GDM1 (cell line): ENCODE measurements around the gene TRPV2.

Experiments
- DNase-seq: peaks from one replicate; lab custom pipeline; 2025; lab: John Stamatoyannopoulos, UW

Gene TRPV2

DNA sequence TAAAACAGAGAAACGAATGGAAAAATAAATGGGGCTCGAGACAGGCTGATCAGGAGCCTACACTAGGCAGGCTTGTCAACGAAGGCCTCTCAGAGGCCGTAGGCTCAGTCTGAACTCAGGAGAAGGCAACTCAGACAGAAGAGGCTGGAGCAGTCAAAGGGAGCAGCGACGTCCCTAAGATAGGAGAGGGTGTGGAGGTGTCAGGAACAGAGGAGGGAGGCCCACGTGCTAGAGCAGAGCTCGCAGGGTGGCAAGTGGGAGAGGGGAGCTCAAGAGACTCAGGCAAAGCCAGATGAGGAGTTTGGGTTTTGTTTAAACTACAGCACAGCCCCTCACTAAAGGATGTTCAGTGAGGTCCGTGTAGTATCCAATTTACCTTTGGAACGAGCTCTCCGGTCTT lies 43.9 kb downstream of the TRPV2 start:
- DNase-seq, result no peak

DNA sequence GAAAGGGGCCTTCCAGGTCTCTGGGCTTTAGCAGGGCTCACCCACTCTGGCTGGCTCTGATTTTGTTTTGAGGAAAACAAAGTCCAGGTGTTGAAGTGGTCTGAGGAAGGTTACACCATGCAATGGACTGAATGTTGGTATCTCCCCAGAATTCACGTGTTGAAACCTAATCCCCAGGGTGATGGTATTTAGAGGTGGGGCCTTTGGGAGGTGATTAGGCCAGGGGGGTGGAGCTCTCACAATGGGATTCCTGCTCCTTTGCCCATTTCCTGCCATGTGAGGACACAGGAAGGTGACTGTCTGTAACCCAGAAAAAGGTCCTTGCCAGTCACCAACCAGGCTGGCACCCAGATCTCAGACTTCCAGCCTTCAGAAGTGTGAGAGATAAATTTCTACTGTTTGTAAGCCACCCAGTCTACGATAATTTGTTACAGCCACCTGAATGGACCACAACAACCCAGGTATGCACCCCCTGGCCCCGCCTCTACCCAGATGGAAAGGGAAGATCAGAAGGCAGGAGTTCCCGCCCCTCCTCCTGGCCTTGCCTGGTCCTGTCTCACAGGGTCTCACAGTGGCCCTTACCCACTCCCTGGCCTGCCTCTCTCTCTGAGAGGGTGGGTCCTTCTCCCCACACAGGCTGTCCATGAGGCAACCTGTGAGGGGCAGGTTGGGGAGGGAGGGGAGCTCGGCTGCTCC lies 44.6 kb downstream of the TRPV2 start:
- DNase-seq, result no peak

DNA sequence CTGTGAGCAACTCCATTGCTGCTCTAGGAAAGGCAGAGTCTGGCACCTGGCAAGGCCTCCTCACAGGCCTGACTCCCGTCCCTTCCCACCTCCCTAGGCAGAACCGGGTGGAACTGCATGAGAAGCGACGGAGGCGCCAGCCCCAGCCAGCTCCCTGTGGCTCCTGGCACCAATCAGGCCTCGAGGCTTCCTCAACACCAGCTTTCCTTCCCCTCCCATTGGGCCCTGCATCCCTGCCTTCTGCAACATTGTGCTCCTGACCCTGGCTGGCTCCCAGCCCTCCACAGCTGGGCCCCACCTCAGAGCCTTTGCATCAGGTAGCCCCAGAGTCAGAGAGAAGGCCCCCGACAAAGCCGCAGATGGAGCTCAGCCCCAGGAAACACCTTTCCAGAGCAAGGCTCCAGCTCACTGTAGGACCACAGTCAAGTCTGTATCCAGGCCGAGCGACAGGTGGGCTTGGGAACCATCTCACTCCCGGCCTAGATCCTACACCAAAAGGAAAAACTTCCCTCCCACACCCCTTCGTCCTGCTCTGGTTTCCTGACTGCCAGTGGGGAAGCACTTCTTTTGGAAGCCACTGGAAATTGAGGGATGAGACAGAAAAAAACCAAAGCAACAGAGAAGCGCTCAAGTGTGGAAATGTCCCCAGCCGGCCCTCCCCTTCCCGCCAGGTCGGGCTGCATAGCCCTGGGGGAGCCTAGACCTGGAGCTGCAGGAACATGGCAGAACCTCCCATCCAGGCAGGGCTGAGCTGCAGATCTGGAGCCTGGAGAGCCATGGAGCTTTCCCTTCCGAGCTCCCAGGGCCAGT lies 45.6 kb downstream of the TRPV2 start:
- no peak for DNase-seq

DNA sequence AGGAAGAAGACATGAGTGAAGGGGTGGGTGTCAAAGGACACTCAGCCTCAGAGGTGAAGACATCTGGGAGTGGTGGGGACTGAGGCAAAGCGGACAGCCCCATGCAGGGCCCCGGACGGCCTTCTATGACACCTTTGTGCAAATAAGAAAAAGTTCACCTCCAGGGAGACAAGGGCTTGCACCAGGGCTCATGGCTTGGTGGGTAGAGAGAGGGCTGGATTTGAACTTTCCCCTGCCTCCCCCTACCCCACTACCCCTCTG lies 46.2 kb downstream of the TRPV2 start:
- DNase-seq, result no peak

DNA sequence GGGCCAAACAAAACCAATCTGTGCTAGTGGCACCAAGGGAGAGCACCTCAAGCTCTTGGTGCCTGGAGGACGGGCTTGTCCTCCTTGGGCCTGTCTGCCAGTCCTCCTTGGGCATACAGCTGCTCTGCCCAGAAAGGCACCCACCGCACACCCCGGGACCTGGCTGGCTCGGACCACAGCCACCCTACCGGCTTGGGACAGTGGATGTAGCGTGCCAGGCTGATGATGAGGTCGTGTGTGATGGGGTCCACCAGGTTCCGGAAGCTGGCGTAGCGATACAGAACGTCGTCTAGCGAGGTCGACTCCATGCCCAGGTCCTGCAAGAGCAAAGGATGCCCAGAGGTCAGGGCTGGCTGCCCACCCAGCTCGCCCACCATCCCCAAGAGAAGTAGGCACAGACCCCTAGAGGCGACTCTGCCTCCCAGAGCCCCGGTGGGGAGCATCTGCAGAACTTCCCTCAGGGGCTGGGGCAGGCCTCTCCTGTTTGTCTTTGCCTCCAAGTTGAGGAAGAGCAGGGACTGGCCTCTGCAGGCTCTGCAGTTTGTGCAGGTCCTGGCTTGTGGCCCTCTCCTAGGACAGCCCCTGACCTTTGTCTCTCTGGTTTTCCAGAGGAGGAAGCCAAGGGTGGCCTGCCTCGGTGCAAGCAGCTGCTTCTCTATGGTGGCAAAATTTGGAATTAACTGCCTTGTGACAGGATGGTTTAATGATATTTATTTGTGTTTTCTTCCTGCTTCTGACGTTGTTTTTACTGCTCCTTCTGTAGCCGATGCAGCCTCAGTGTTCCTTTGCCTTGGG lies 46.9 kb downstream of the TRPV2 start:
- DNase-seq, result no peak

DNA sequence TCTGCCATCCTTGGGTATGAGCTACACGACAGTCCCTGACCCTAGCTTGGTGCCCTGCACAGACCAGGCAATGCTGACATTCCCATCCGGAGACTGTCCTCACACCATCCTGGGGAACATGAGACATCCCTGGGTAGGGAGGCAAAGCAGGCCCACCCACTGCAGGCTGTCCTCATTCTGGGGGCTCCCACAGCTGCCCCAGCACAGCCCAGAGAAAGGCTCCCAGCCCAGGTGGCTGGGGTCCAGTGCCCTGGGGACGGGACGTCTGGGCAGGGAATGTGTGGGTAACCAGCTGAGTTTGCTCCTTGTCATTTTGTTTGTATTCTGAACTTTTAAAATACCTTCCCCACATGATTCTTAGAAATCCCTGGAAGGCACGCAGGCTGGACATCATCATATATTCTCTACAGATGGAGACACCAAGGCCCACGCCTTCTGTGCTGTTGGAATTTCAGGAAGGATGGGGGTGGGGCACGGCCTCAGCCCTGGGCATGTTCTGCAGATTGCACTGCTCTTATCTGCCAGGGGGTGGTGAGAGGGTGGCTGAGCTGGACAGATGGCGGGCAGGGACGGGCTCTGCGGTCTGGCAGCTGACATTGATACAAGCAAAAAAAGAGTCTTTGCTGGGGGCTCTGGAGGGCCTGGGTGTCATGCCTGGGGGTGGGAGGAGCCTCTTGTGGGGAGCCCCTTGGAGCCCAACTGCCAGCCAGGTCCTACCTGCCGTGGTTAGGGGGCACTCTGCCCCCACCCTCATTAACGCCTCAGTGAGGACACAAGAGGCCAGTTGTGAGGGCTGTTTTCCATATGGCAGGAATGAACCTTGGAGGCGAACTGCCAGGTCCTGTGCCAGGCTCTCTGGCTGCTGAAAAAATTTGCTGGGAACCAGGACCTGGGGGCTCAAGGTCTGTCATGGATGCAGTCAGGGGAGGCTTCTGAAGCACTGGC lies 48.3 kb downstream of the TRPV2 start:
- no peak for DNase-seq

DNA sequence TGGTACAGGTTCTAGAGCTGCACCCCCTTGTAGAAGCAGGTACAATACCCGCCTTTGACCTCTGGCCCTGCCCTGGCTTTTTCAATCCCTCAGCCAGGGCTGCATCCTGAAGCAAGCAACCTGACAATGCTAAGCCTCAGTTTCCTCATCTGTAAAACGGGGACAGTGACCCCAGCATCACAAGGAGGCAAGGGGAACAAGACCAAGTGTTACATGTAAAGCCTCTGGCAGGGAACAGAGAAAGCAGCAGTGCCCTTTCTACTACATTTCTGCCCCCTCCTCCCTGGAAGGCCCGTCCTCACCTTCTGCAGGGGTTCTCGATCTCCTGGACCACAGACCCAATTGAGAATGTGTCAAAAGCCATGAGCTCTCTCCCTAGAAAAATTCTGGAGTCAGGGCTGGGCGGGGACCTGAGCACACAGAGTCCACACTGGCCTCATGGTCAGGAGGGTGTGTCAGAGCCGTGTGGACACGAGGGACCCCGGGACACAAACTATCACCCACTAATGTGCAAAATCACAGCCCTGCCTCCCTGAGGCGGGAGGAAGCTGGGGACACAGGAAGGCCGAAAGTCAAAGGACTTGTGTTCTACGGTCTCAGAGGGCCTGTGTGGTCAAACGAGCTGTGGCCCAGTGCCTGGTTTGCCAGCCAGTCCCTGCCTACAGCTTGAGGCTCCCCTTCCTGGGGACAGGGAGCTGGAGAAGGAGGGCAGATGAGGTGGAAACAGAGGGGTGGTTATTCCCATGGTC lies 49.1 kb downstream of the TRPV2 start:
- DNase-seq, result no peak

DNA sequence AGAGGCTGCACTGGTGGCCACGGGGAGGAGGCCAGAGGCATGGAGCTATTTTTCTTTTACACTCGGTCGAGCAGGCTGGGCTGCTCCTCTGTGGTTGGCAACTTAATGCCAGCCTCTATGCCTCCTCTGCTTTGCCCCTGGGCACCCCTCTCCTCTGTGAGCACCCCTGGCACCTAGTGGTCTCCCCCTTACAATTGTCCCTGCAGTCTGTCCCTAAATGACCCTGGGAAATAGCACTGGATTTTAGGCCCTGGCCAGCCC lies 49.6 kb downstream of the TRPV2 start:
- DNase-seq, result no peak

DNA sequence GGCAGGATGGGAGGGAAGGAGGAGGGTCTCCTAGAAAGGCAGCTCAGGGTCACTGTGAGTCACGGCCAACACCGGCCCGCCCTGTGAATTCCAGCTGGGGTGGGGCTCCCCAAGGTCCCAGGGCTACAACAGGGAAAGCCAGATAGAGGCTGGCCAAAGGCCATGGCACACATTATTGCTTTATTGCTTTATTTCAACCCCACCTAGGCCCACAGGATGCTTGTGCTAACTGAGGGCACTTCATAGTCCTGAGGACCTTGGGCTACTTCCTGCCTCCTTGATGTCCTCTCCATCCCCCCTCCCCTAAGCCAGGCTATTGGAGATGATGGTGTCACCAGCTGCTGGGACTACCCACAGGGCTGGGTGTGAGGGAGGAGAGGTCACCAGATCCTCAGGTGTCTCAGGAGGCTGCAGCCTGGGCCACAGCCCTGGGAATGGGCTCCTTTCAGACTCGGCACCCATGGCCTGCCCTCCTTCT lies 50.5 kb downstream of the TRPV2 start:
- no peak for DNase-seq

DNA sequence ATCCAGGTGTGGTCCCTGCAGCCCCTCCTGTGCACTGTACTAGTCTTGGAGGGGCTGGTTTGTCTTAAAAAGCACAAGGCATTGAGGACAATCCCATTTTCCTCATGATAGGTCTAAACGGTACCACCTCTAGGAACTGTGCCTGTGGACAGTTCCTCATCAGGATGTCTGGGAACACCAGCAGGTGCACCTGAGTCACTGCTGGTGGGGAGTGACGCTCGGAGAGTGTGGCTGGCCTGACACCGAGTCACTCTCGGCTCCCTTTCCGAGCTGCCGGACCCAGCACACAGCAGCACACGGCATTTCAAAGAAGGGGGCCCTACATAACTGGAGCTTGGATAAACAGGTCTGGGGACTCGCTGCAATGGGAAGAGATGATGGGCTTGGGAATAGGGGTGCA lies 51.0 kb downstream of the TRPV2 start:
- DNase-seq, result no peak

DNA sequence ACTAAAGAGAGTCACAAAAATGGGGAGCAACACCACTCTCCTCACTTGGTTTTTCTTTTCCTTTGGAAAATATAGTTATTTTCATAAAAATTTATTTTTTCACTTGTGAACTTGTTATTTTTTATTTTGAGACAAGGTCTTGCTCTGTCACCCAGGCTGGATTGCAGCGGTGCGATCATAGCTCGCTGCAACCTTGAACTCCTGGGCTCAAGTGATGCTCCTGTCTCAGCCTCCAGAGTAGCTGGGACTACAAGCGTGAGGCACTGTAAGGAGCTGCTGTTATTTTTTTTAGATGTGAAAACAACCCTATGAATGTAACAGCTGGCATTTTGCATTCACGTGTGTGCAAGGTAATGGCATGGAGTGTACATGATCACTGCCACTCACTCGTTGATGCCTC lies 51.7 kb downstream of the TRPV2 start:
- no peak for DNase-seq

DNA sequence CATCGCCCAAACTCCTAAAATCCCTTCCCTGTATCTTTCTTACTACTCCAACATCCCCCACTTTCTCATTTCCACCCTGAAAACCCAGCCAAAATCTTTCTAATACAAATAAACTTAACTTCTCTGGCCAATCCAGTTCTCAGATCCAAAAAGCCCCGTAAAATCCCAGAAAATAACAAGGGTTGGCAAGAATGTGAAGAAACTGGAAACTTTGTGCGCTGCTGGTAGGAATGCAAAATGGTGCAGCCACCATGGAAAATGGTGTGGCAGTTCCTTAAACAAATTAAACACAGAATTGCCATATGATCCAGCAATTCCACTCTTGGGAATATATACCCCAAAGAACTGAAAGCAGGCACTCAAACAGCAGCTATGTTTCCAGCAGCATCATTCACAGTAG lies 52.5 kb downstream of the TRPV2 start:
- DNase-seq, result no peak

DNA sequence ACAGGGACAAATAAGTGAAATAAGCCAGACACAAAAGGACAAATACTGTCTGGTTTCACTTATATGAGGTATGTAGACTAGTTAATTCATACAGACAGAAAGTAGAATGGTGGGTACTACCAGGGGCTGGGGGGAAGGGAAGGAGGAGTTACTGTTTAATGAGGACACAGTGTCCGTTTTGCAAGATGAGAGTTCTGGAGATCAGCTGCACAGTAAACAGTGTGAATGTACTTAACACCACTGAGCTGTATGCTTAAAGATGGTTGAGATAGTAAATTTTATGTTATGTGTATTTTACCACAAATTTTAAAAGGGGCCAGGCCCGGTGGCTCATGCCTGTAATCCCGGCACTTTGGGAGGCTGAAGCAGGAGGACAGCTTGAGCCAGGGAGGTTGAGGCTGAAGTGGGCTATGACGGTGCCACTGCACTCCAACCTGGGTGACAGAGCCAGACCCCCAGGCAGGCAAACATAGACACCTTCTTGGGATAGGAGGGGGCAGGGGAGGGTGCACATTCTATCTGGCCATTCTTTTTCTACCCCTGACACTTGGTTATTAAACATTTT lies 53.1 kb downstream of the TRPV2 start:
- no peak for DNase-seq

DNA sequence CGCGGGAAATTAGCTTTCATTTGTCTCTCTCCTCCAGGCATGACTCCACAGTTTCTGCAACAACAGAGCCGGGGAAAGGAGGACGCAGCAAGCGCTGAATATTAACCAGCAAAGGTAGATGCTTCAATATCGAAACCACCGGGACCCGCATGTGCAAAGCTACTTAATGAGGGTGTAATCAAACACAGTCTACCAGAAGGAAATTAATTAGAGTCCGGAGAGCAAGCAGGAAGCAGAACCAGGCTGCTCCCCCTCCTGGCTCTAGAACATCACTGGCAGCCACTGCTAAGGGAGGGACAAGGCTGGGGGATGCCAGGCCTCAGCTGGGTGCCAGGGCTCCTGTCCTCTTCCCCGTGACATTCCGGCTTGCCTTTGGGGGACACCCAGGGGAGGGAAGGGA lies 54.9 kb downstream of the TRPV2 start:
- no peak for DNase-seq

DNA sequence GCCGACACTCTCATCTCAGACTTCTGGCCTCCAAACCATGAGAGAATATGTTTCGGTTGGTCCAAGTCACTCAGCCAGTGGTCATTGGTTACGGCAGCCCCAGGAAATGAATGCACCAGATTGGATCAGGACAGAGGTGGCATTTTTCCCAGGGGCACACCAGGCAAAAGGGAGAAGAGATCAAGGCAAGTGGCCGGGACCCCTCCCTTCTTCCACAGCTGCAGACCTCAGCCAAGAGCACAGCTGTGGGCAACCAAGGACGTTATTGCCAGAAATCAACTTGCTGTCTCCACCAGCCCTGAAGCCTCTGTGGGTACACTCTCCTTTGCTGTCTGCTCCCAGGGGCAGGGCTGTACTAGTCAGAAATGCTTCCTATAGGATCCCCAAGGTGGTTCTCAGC lies 55.9 kb downstream of the TRPV2 start:
- no peak for DNase-seq

DNA sequence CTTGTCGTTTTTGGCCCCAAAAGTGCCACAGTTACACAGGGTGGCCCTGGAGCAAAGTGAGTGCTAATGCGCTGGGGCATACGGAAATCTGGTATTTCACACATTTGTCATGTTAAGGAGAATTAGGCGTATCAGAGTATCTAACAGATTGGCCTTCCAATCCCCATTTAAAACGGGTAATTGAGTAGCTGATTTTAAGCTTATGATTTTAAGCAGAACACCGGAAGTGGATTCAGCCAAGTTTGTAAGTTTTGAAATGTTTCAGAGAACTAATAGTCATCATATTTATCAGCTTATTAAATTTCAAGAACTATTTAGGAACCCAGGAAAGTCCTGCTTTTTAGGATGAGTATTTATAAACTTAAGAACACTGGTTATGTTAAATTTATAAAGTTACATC lies 57.2 kb downstream of the TRPV2 start:
- no peak for DNase-seq

DNA sequence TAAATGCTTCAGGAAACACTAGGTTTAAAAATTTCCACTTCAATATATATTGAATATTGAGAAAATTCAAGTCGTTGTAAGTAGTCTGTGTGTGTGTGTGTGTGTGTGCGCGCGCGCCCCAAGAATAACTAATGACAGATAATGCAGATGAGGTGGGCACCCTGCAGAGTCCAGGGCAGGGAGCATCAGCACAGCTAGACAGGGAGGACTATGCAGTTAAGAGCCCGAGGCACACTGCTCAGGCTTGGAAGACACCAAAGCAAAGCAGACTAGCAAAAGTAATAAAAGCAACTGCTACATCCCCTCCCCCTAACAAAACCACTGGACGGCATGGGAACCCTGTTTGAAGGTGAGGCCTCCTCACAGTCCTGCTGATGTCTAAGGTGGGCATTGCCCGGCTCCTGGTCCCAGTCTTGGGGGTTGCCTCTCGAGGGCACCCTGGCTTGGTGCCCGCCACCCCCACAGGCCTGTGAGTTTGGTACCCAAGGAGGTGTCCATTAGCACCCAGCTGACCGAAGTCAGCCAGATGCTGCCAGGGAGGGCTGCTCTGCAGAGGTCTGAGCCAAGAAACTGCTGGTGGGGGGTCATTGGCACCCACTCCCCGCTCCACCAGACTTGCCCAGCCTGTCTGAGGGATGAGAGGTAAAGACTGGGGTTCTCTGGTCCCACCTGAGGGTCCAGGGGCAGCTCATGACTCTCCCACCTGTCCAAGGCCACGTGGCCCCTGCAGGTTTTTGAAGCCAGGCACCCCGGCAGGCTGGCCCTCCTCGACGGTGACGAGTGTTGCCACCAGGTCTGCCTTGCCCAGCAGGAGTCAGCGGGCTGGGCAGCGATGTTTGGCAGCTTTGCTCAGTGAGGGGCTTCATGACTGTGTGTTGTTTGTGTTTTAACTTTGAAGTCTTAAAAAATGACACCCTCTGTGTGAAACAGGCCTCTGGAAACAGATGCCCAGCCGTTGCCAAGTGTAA lies 58.0 kb downstream of the TRPV2 start:
- DNase-seq, result no peak

DNA sequence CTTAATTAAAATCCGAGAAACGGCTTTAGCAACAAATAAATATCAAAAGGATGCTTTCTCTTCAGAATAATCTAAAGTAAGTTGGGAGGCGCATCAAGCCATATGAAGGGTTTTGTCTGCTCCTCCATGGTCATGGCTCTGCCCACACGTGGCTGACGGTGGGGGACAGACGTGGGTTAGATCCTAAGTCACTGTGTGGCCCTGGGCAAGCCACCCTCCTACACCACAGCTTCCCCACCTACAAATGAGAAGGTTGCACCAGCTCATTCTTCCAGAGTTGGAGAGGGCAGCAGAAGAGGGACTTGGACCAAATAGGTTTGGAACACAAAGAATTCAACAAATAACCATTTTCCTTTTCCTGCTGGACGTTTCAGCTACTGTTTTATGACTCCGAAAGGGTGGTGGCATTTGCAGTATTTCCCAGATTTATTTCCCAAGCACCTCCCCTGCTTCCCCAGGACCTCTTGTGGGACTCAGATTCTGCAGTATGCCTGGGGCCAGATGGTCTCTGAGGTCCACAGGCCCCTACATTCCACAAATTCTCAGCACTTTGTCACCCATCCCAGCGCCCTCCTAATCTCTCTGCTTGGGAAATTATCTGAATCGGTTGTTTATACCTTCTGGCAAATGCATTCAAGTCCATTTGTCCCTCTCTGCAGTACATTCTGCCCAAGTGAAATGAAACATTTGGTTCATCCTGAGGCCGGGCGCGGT lies 58.8 kb downstream of the TRPV2 start:
- DNase-seq, result no peak

DNA sequence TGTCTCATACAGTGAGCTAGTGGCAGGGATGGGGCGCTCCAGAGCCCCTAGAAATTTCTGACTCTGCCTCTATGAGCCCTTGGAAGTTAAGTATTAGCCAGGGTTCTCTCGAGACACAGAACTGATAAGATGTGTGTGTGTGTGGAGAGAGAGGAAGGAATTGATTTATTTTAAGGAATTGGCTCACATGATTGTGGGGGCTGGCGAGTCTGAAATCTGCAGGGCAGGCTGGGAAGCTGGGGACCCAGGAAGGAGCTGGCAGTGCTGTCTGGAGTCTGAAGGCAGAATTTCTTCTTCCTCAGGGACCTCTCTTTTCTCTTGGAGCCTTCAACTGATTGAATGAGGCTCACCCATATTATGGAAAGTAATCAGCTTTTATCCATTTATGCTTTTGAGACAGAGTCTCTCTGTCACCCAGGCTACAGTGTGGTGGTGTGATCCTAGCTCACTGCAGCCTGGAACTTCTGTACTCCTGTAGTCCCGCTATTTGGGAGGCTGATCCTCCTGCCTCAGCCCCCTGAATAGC lies 59.9 kb downstream of the TRPV2 start:
- no peak for DNase-seq
